ENCODE measurements around the gene KLF3. TPM values are rescaled to one million over a fixed set of nuclear protein-coding genes. Genes with fewer than 3 reads are reported as not detected.
"Not testable (repeated sequence)": the region's sequence is repeated elsewhere in the genome, so short reads cannot be mapped to it uniquely, and the experiment has no call there.

The KLF3 gene
- total RNA-seq, 1 donor from 2014 or later, result 24.8 TPM

GRCh38 chr4:38620527-38621027 lies 43.4 kb upstream of the KLF3 start:
- no peak overlapping the region for H3K4me3 Mint-ChIP-seq
- no peaks in the 10 kb centered on the region for H3K9me3 ChIP-seq (ENCODE audit: low read depth)

GRCh38 chr4:38621028-38621684 lies 42.8 kb upstream of the KLF3 start:
- peaks cover 2% of the 10 kb centered on the region for H3K9me3 Mint-ChIP-seq
- H3K4me1 ChIP-seq, result no peaks in the 10 kb centered on the region

More at GRCh38 chr4:38620527-38621027, 43.4 kb upstream of the KLF3 start:
- no peak overlapping the region for H3K27ac ChIP-seq
- peaks cover 6% of the 10 kb centered on the region for H3K36me3 Mint-ChIP-seq
- DNase-seq (ENCODE audit: low spot score), result no peak
- no peaks in the 10 kb centered on the region for H3K27me3 ChIP-seq
- H4K20me1 ChIP-seq (ENCODE audit: low read depth), result no peaks in the 10 kb centered on the region
- no peak overlapping the region for H3K4me2 ChIP-seq
- no peaks in the 10 kb centered on the region for H3K9me3 Mint-ChIP-seq
- no peak overlapping the region for H3K27ac Mint-ChIP-seq
- H3K79me2 ChIP-seq (ENCODE audit: low read depth), result no peaks in the 10 kb centered on the region
- no peak overlapping the region for H2AFZ ChIP-seq (replicated peaks)
- H3K36me3 ChIP-seq, result no peaks in the 10 kb centered on the region
- peaks cover 4% of the 10 kb centered on the region for H3K27me3 Mint-ChIP-seq (ENCODE audit: insufficient read depth, low read depth)
- H3F3A ChIP-seq (ENCODE audit: low read depth), result peaks cover 6% of the 10 kb centered on the region
- peaks cover 2% of the 10 kb centered on the region for H3K4me1 Mint-ChIP-seq
- H3K9ac ChIP-seq, result no peak overlapping the region
- TF ChIP-seq EZH2 (IDR thresholded peaks at IDR 0.05) (no peak), EZH2phosphoT487 (IDR thresholded peaks at IDR 0.05) (no peak), CTCF (IDR thresholded peaks at IDR 0.05) (no peak)
- no peaks in the 10 kb centered on the region for H3K4me1 ChIP-seq
- no peak overlapping the region for H3K4me3 ChIP-seq

GRCh38 chr4:38621831-38622230 lies 42.2 kb upstream of the KLF3 start:
- Histone ChIP-seq H3K9me3 (ENCODE audit: low read depth) (no peaks in the 10 kb centered on the region), H3K4me2 (no peak overlapping the region), H2AFZ (replicated peaks) (no peak overlapping the region), H3K27ac (no peak overlapping the region), H4K20me1 (ENCODE audit: low read depth) (no peaks in the 10 kb centered on the region), H3F3A (ENCODE audit: low read depth) (peaks cover 1% of the 10 kb centered on the region), H3K36me3 (no peaks in the 10 kb centered on the region), H3K4me3 (no peak overlapping the region), H3K4me1 (no peaks in the 10 kb centered on the region), H3K9ac (no peak overlapping the region), H3K27me3 (no peaks in the 10 kb centered on the region), H3K79me2 (ENCODE audit: low read depth) (no peaks in the 10 kb centered on the region)
- DNase-seq (ENCODE audit: low spot score), result no peak
- Mint-ChIP-seq H3K27ac (no peak overlapping the region), H3K9me3 (peaks cover 2% of the 10 kb centered on the region), H3K4me1 (peaks cover 2% of the 10 kb centered on the region), H3K36me3 (peaks cover 6% of the 10 kb centered on the region), H3K4me3 (no peak overlapping the region), H3K27me3 (ENCODE audit: insufficient read depth, low read depth) (peaks cover 4% of the 10 kb centered on the region)
- TF ChIP-seq EZH2 (IDR thresholded peaks at IDR 0.05), result no peak
- TF ChIP-seq CTCF (IDR thresholded peaks at IDR 0.05), result no peak
- no peak for TF ChIP-seq EZH2phosphoT487 (IDR thresholded peaks at IDR 0.05)

More at GRCh38 chr4:38621028-38621684, 42.8 kb upstream of the KLF3 start:
- H3K27ac Mint-ChIP-seq, result no peak overlapping the region
- peaks cover 6% of the 10 kb centered on the region for H3F3A ChIP-seq (ENCODE audit: low read depth)
- no peaks in the 10 kb centered on the region for H4K20me1 ChIP-seq (ENCODE audit: low read depth)
- TF ChIP-seq CTCF (IDR thresholded peaks at IDR 0.05) (no peak), EZH2 (IDR thresholded peaks at IDR 0.05) (no peak), EZH2phosphoT487 (IDR thresholded peaks at IDR 0.05) (no peak)
- no peak overlapping the region for H3K4me3 Mint-ChIP-seq
- H3K36me3 ChIP-seq, result no peaks in the 10 kb centered on the region
- H3K9me3 ChIP-seq (ENCODE audit: low read depth), result no peaks in the 10 kb centered on the region
- H3K27me3 ChIP-seq, result no peaks in the 10 kb centered on the region
- H3K4me1 Mint-ChIP-seq, result peaks cover 2% of the 10 kb centered on the region
- no peak overlapping the region for H3K4me3 ChIP-seq
- no peak overlapping the region for H2AFZ ChIP-seq (replicated peaks)
- H3K36me3 Mint-ChIP-seq, result peaks cover 6% of the 10 kb centered on the region
- DNase-seq (ENCODE audit: low spot score), result no peak
- no peak overlapping the region for H3K9ac ChIP-seq
- H3K79me2 ChIP-seq (ENCODE audit: low read depth), result no peaks in the 10 kb centered on the region
- H3K4me2 ChIP-seq, result no peak overlapping the region
- H3K27ac ChIP-seq, result no peak overlapping the region
- H3K27me3 Mint-ChIP-seq (ENCODE audit: insufficient read depth, low read depth), result peaks cover 4% of the 10 kb centered on the region

- DNase-seq (ENCODE audit: low spot score), result not testable (repeated sequence)
Observed at GRCh38 chr4:38622340-38622739, 41.7 kb upstream of the KLF3 start.

More at GRCh38 chr4:38622340-38622739, 41.7 kb upstream of the KLF3 start:
- H4K20me1 ChIP-seq (ENCODE audit: low read depth); H3K4me3 ChIP-seq; H3K36me3 Mint-ChIP-seq; H3K27ac ChIP-seq; H3F3A ChIP-seq (ENCODE audit: low read depth); H3K27me3 Mint-ChIP-seq (ENCODE audit: insufficient read depth, low read depth); H3K9ac ChIP-seq; H3K4me1 Mint-ChIP-seq; H3K79me2 ChIP-seq (ENCODE audit: low read depth); H3K4me1 ChIP-seq; H3K9me3 Mint-ChIP-seq; H3K4me3 Mint-ChIP-seq; H2AFZ ChIP-seq (replicated peaks); H3K4me2 ChIP-seq; H3K36me3 ChIP-seq; H3K27ac Mint-ChIP-seq; H3K9me3 ChIP-seq (ENCODE audit: low read depth); H3K27me3 ChIP-seq: not testable (repeated sequence)

Data from neural progenitor cell (in vitro differentiated cells).